Hematopoietic multipotent progenitor cell (in vitro differentiated cells): ENCODE results near the gene CPOX. TPM values are rescaled to one million over a fixed set of nuclear protein-coding genes. Genes with fewer than 3 reads are reported as not detected.

Experiments
- DNase-seq, 3 donors: peaks; one replicate each; pipeline ENCODE4 v3.0.0-alpha.2; 2011 to 2015; ENCODE audit warnings: low read depth in 2 of 3, low spot score in 2 of 3
- total RNA-seq: library from RNA; depleted of rRNA; stranded (reverse); fragments of >200 nt; gene quantifications from one replicate; pipeline ENCODE4 v1.2.3, GENCODE V29; 2012

The CPOX gene
- total RNA-seq, 1 donor = 20.5 TPM

DNA sequence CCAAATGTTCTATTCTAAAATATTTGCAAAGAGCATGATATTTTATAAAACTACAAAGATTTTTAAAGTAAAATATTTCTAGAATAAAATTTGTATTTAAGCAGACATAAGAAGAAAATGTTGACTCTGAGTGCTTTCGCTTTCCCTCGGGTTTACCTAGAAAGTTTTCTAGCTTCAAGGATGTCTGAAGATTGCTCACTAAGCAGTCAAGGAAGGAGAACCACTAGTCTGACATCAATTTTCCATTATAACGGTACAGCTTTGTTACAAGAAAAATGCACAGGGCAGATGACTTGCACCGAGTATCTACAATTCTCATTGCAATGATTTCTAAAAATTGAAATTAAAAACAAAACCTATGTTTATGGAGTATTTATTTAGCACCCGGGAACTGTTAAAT is 47.5 kb downstream of the CPOX start:
- no peak for DNase-seq

GRCh38 chr3:98542623-98543022 is 50.8 kb downstream of the CPOX start:
- no peak for DNase-seq

DNA sequence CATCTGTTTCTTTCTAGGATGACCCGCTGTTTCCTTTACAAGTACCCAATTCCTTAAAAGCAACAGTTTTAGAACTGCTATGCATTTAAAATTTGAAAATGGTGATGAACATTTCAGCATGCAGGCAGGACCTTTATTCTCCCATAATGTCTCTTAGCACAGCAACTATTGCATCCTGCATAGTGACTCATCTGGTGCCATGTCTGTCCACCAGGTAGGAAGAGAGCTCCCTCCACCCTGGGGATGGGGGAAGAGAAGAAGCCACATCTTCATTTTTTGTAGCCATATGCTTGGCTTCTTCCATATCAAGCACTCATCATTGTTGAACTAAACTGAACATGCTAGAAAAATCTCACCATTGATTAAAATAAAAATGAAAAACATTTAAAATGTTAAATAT is 51.7 kb downstream of the CPOX start:
- no peak for DNase-seq

- no peak for DNase-seq
Measured at GRCh38 chr3:98540346-98540745, 53.1 kb downstream of the CPOX start.

DNA sequence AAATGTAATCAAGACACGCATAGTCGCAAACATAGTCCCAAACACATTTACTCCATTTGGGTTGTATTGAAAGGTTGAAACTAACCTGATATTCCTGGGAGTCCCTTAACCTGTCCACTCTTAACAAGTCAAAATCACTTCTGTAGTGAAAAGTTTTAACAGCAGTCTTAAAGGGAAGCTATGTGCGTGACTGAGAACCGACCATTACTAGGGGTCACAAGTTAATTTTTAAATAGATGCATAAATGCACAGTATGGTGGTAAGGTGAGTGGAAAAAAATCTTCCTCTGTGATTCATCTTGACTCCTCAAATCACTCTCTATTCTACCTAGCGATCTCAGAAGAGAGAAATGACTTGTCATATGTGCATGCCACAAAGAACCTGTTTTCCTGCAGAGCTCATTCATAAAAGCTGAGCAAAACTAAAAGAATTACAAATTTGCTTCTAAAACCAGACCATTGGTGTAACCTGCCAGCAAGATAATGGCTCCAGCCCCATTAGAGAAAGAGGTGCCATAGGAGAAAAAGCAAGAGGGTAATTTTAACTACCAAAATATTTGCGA is 56.9 kb downstream of the CPOX start:
- DNase-seq = no peak

DNA sequence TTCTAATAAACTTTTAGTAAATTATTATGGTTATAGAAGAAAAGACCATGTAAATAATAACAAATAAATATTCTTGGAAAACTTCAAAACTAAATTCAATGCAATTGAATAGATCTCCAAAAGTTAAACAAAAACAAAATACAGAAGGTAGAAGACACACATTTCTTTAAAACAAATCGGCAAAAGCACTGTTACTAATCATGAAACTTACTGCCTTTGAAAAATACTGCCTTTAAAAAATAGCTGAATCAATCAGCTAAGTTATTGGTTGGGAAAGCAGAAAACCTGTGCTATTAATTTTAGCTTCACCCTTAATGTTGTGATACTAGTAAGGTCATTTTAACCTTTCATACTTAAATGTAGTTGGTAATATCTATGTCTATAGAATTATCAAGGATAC is 58.7 kb downstream of the CPOX start:
- DNase-seq = no peak

GRCh38 chr3:98534168-98534567 is 59.2 kb downstream of the CPOX start:
- DNase-seq = no peak

- DNase-seq = no peak
Measured at GRCh38 chr3:98532709-98533571, 60.5 kb downstream of the CPOX start.

DNA sequence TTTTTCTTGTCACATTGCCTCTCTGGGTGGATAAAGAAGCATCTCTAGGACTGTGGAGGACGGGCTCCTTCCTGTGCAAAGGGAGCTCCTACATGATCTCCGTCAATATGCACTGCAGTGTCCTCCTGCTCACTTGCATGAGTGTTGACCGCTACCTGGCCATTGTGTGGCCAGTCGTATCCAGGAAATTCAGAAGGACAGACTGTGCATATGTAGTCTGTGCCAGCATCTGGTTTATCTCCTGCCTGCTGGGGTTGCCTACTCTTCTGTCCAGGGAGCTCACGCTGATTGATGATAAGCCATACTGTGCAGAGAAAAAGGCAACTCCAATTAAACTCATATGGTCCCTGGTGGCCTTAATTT is 61.2 kb downstream of the CPOX start:
- DNase-seq = no peak

DNA sequence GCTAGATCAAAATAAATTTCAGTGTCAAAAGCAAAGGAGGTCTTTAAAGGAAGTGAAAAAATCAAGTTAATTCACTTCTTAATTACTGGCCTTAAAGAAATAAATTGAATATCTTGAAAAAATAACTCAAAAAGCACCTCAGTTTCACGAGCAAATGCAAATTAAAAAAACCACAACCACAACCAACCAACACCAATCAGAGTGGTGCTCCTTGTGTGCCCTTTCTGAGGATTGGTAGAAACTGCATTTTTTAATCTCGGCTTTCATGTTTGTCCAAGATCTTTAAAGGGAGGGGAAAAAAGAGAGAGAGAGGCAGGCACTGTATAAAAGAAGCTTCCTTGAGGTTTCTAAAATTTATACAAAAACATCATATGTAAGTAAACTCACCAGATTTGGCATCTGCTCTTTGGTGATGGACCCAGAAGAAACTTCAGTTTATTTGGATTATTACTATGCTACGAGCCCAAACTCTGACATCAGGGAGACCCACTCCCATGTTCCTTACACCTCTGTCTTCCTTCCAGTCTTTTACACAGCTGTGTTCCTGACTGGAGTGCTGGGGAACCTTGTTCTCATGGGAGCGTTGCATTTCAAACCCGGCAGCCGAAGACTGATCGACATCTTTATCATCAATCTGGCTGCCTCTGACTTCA is 61.7 kb downstream of the CPOX start, which contains the start of gene GPR15:
Gene GPR15, plus strand, starts transcription at position 357 of the 653 bp plus-strand sequence. Its CDS starts 56 bp downstream, at position 413.
- DNase-seq = no peak

- DNase-seq = no peak
Measured at GRCh38 chr3:98530676-98531075, 62.7 kb downstream of the CPOX start.

DNA sequence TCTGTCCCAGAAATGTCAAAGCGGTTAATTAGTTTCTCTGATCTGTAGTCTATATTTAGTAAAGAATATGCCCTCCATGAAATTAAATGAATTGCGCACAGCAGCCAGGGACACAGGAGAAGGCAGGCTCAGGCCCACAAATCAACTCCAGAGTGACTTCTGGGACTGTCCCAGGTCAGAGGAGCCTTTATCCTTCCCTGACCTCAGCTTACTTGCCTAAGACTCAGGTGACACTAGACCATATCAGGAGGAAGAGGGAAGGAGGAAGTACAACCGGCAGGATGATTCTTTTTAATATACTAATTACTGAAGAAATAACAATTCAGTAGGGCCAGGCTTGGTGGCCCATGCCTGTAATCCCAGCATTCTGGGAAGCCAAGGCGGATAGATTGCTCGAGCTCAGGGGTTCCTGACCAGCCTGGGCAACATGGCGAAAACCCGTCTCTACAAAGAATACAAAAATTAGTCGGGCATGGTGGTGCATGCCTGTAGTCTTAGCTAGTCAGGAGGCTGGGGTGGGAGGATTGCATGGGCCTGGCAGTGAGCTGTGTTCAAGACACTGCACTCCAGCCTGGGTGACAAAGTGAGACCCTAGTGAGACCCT is 63.5 kb downstream of the CPOX start:
- DNase-seq = no peak

Other genes starting within 250 kb of the CPOX start
- gene OR5K4, start 239.8 kb downstream of the CPOX start, total RNA-seq = not detected
- not detected for gene OR5K3, start 202.9 kb downstream of the CPOX start, total RNA-seq
- not detected for gene OR5K1, start 130.4 kb downstream of the CPOX start, total RNA-seq
- not detected for gene OR5K2, start 95.9 kb downstream of the CPOX start, total RNA-seq
- gene CLDND1, start 70.7 kb downstream of the CPOX start, total RNA-seq = 64.6 TPM
- not detected for gene GPR15, start 61.6 kb downstream of the CPOX start, total RNA-seq
- 2.7 TPM for gene ST3GAL6, start 169.7 kb upstream of the CPOX start, total RNA-seq